Endodermal cell (in vitro differentiated cells): Measurements from ENCODE around the gene MRE11. TPM values are rescaled to one million over a fixed set of nuclear protein-coding genes. Genes with fewer than 3 reads are reported as not detected.
"Not testable (repeated sequence)": the region's sequence is repeated elsewhere in the genome, so short reads cannot be mapped to it uniquely, and the experiment has no call there.

Experiments used
- DNase-seq: peaks from one replicate; pipeline ENCODE4 v3.0.0-alpha.2; 2017
- H3K27ac ChIP-seq: 2 replicates; pipeline ENCODE4 v1.5.1; 2013; ENCODE audit warnings: mild to moderate bottlenecking, low read depth, low read length, moderate library complexity
- H3K27me3 ChIP-seq: 2 replicates; pipeline ENCODE4 v1.6.1; 2013; ENCODE audit warnings: mild to moderate bottlenecking, low read length, moderate library complexity; ENCODE audit not compliant: insufficient read depth, control insufficient read depth, poor library complexity, severe bottlenecking
- H3K36me3 ChIP-seq: 2 replicates; pipeline ENCODE4 v1.7.0; 2013; ENCODE audit warnings: mild to moderate bottlenecking, low read length, moderate library complexity; ENCODE audit not compliant: control insufficient read depth, insufficient read depth
- H3K4me1 ChIP-seq: one replicate; pipeline ENCODE4 v1.7.0; 2013; ENCODE audit warnings: low read length; ENCODE audit not compliant: control insufficient read depth, insufficient read depth
- H3K4me3 ChIP-seq: 2 replicates; pipeline ENCODE4 v1.5.1; 2013; ENCODE audit warnings: mild to moderate bottlenecking, low read length, moderate library complexity
- H3K9ac ChIP-seq: 2 replicates; pipeline ENCODE4 v1.6.1; 2013; ENCODE audit warnings: mild to moderate bottlenecking, low read length, moderate library complexity; ENCODE audit not compliant: poor library complexity, severe bottlenecking; ENCODE audit errors: extremely low read depth
- H3K9me3 ChIP-seq: 2 replicates; pipeline ENCODE4 v1.6.1; 2013; ENCODE audit warnings: mild to moderate bottlenecking, low read length, moderate library complexity; ENCODE audit not compliant: control insufficient read depth
- H3K27ac Mint-ChIP-seq: 2 replicates; pipeline ENCODE4 v1.8.0; 2020; ENCODE audit warnings: mixed read lengths
- H3K27me3 Mint-ChIP-seq: 2 replicates; pipeline ENCODE4 v1.8.0; 2021; ENCODE audit warnings: mild to moderate bottlenecking, mixed read lengths; ENCODE audit not compliant: insufficient read depth
- H3K36me3 Mint-ChIP-seq: 2 replicates; pipeline ENCODE4 v1.8.0; 2020; ENCODE audit warnings: low read depth, mixed read lengths
- H3K4me1 Mint-ChIP-seq: 2 replicates; pipeline ENCODE4 v1.8.0; 2020; ENCODE audit warnings: mixed read lengths
- H3K4me3 Mint-ChIP-seq: 2 replicates; pipeline ENCODE4 v1.8.0; 2020; ENCODE audit warnings: mild to moderate bottlenecking, moderate library complexity, mixed read lengths
- H3K9me3 Mint-ChIP-seq: 2 replicates; pipeline ENCODE4 v1.8.0; 2020; ENCODE audit warnings: mild to moderate bottlenecking, mixed read lengths
- WGBS, 2 experiments: methylation state at CpG; one replicate each; pipeline versions ENCODE4 v1.1.5 to v1.1.7; 2013; ENCODE audit warnings: missing lambda C conversion rate in 2 of 2, mixed read lengths in 1 of 2; ENCODE audit not compliant: insufficient coverage in 1 of 2, insufficient read length in 1 of 2; 5-methylcytosine and 5-hydroxymethylcytosine counted together
- total RNA-seq, 2 donors: library from RNA; stranded (reverse); fragmentation: NEBNext Ultra II Directional in 1 of 2; extraction: Animal tissue kit (Norgen Biotek cat#: 25700) in 1 of 2; gene quantifications; 2 replicates in 1 of 2; 3 replicates in 1 of 2; pipeline ENCODE4 v1.2.1, GENCODE V29; 2021
- TF ChIP-seq, protein P1 (sequence below): fragments of 200-600 bp; sonication (generic); conservative IDR thresholded peaks from 2 replicates; pipeline ENCODE4 v1.5.0; 2021; ENCODE audit warnings: antibody characterized with exemption, mild to moderate bottlenecking

Gene MRE11
- total RNA-seq, 2 donors from 2014 or later = 38.1 to 43.5 TPM

DNA sequence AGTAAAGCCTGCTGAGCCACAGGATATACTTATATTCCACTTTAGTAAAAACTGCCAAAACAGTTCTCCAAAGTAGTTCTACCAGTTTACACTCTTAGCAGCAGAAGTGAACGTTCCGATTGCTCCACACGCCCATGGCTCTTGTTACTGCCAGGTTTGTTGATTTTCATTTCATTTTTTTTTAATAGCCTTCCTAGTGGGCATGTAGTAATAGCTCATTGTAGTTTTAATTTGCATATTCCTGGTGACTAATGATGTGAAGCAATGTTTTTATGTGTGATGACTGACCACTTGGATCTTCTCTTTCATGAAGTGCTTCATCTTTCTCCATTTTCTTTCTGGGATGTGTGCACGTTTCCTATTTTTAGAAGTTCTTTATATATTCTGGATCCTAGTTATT is 13.8 kb upstream of the MRE11 start:
- Histone ChIP-seq H3K9ac (no peak overlapping the region), H3K9me3 (peaks cover 6% of the 10 kb centered on the region), H3K36me3 (no peaks in the 10 kb centered on the region), H3K4me3 (no peak overlapping the region), H3K27me3 (peaks cover 11% of the 10 kb centered on the region), H3K4me1 (no peaks in the 10 kb centered on the region), H3K27ac (no peak overlapping the region)
- TF ChIP-seq, protein P1, sequence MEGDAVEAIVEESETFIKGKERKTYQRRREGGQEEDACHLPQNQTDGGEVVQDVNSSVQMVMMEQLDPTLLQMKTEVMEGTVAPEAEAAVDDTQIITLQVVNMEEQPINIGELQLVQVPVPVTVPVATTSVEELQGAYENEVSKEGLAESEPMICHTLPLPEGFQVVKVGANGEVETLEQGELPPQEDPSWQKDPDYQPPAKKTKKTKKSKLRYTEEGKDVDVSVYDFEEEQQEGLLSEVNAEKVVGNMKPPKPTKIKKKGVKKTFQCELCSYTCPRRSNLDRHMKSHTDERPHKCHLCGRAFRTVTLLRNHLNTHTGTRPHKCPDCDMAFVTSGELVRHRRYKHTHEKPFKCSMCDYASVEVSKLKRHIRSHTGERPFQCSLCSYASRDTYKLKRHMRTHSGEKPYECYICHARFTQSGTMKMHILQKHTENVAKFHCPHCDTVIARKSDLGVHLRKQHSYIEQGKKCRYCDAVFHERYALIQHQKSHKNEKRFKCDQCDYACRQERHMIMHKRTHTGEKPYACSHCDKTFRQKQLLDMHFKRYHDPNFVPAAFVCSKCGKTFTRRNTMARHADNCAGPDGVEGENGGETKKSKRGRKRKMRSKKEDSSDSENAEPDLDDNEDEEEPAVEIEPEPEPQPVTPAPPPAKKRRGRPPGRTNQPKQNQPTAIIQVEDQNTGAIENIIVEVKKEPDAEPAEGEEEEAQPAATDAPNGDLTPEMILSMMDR = no peak
- Mint-ChIP-seq H3K27ac (no peak overlapping the region), H3K36me3 (no peaks in the 10 kb centered on the region), H3K9me3 (no peaks in the 10 kb centered on the region), H3K4me1 (peaks cover 4% of the 10 kb centered on the region), H3K4me3 (no peak overlapping the region), H3K27me3 (peaks cover 27% of the 10 kb centered on the region)
- WGBS, 2 experiments = 90% methylated on average over 4 of the region's 4 CpGs; no CpG with 5 or more reads in 1 of the 2 experiments
- DNase-seq = no peak

DNA sequence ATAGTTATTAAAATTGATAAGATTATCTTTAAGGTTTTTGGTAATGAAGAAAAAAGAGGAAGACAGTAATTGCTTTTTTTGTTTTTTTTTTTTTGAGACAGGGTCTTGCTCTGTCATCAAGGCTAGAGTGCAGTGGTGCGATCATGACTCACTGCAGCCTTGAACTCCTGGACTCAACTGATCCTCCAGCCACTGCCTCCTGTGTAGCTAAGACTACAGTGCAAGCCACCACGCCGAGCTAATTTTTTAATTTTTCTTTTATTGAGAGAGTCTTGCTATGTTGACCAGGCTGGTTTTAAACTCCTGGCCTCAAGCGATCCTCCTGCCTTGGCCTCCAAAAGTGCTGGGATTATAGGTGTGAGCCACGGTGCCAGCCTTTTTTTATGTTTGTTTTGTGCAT is 12.9 kb upstream of the MRE11 start:
- H3K9me3 Mint-ChIP-seq, H3K4me3 Mint-ChIP-seq, H3K4me1 ChIP-seq, H3K27ac Mint-ChIP-seq, H3K9ac ChIP-seq, H3K27ac ChIP-seq, H3K4me1 Mint-ChIP-seq, DNase-seq, H3K4me3 ChIP-seq, H3K27me3 ChIP-seq, H3K9me3 ChIP-seq, H3K36me3 ChIP-seq, H3K36me3 Mint-ChIP-seq: not testable (repeated sequence)
- peaks cover 17% of the 10 kb centered on the region for H3K27me3 Mint-ChIP-seq
- 94% methylated on average over 4 of the region's 5 CpGs; no CpG with 5 or more reads in 1 of the 2 experiments for WGBS, 2 experiments

DNA sequence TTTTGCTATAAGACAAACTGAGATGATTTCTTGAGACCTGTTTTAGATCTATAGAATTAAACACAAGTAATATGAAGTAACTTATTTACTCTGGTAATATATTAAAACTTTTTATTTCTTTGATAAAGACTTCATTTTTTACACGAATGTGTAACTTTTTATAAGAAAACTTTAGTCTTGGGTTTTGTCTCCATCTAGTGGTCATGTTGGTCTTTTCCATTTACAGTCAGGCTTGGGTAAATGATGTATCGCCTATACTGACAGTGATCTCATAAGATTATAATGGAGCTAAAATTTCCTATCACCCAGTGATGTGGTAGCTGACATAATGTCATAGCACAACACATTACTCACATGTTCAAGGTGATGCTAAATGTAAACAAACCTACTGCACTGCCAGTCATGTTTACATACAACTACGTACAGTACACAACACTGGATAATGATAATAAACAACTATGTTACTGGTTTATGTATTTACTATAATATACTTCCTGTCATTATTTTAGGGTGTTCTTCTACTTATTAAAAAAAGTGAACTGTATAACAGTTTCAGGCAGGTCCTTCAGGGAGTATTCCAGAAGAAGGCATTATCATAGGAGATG is 11.1 kb upstream of the MRE11 start:
- Histone ChIP-seq H3K27me3 (peaks cover 5% of the 10 kb centered on the region), H3K36me3 (no peaks in the 10 kb centered on the region), H3K9me3 (no peaks in the 10 kb centered on the region), H3K27ac (no peak overlapping the region), H3K9ac (no peak overlapping the region), H3K4me1 (no peaks in the 10 kb centered on the region), H3K4me3 (no peak overlapping the region)
- WGBS, 2 experiments = 39% methylated on average over 3 of the region's 3 CpGs; no CpG with 5 or more reads in 1 of the 2 experiments
- Mint-ChIP-seq H3K27me3 (peaks cover 9% of the 10 kb centered on the region), H3K27ac (no peak overlapping the region), H3K4me3 (no peak overlapping the region), H3K36me3 (no peaks in the 10 kb centered on the region), H3K4me1 (no peaks in the 10 kb centered on the region), H3K9me3 (no peaks in the 10 kb centered on the region)
- TF ChIP-seq, protein P1 = peak; percentile 91
- DNase-seq = no peak

DNA sequence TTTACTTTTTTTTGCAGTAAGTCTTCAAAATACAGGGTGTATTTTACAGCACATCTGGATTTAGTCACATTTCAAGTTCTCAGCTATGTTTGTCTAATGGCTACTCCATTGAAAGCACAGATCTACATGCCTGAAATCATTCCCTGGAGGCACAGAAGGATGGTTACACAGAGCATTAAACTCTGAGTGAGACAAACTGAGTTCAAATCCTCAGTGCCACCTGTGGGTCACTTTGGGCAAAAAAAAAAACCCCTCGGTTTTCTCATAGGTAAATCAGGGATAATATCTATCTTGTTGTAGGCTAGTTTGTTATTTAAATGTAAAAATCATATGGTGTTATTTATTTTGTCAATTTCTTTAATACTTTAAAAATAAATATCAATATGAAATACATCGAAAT is 7.9 kb upstream of the MRE11 start:
- peaks cover 5% of the 10 kb centered on the region for H3K27me3 ChIP-seq
- H3K36me3 Mint-ChIP-seq = peaks cover 10% of the 10 kb centered on the region
- H3K27me3 Mint-ChIP-seq = peaks cover 3% of the 10 kb centered on the region
- H3K27ac Mint-ChIP-seq = no peak overlapping the region
- H3K9me3 ChIP-seq = no peaks in the 10 kb centered on the region
- DNase-seq = no peak
- H3K4me3 ChIP-seq = no peak overlapping the region
- TF ChIP-seq, protein P1 = peak; percentile 62
- peaks cover 19% of the 10 kb centered on the region for H3K36me3 ChIP-seq
- H3K9me3 Mint-ChIP-seq = no peaks in the 10 kb centered on the region
- no peak overlapping the region for H3K9ac ChIP-seq
- no peaks in the 10 kb centered on the region for H3K4me1 Mint-ChIP-seq
- no peak overlapping the region for H3K27ac ChIP-seq
- H3K4me3 Mint-ChIP-seq = no peak overlapping the region
- 88% methylated on average over 1 of the region's 2 CpGs; no CpG with 5 or more reads in 1 of the 2 experiments for WGBS, 2 experiments
- H3K4me1 ChIP-seq = no peaks in the 10 kb centered on the region
